Measurements from ENCODE around the gene RAB10.

- TF ChIP-seq CTCF (IDR thresholded peaks at IDR 0.05), result no peak
- TF ChIP-seq POLR2A (IDR thresholded peaks at IDR 0.05), result no peak
- no peak for TF ChIP-seq POLR2AphosphoS5 (IDR thresholded peaks at IDR 0.05)
These were observed 31.0 kb downstream of the RAB10 start for GRCh38 chr2:26064846-26065245.
